A172 (cell line): Measurements from ENCODE around the gene NCBP1. TPM values are rescaled to one million over a fixed set of nuclear protein-coding genes. Genes with fewer than 3 reads are reported as not detected.
"Not testable (repeated sequence)": the region's sequence is repeated elsewhere in the genome, so short reads cannot be mapped to it uniquely, and the experiment has no call there.

Source experiments
- DNase-seq: peaks from one replicate; pipeline ENCODE4 v3.0.0-alpha.2; 2015; ENCODE audit warnings: low spot score
- total RNA-seq: library from RNA; depleted of rRNA; stranded (reverse); fragments of >200 nt; shearing (Covaris generic); gene quantifications from 2 replicates; pipeline ENCODE4 v1.2.3, GENCODE V29; 2014

NCBP1 gene
- total RNA-seq, 1 experiment from 2014 or later = 75.4 TPM

DNA sequence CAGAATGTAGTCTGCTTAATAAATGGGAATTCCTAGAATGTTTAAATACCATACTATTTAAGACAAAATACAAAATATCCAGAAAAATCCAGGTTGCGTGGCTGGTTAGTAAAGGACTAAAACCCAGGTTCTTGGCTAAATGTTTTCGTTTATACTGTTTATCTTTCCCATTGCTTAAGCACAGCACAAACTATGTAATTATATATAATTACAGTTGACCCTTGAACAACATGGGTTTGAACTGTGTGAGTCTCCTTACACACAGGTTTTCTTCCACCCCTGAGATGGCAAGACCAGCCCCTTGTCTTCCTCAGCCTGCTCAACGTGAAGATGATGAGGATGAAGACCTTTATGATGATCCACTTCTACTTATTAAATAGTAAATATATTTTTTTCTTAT is 38.8 kb downstream of the NCBP1 start:
- DNase-seq = no peak

DNA sequence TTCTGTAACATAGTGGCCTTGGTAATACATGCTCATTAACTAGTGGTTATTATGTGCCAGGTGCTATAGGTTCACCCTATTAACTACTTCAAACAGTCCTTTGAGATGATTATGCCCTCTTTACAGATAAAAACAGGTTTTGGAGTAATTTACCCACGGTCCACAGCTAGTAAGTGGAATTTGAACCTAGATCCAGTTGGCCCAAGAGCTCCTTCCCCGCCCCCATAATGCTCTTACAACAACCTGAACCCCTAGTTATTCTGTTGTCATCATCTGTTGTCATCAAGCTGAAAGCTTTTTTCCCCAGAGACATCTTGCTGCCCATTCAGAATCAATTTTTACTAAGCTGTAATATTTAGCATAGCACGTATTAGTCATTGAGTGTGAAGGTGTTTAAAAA is 40.3 kb downstream of the NCBP1 start:
- no peak for DNase-seq

DNA sequence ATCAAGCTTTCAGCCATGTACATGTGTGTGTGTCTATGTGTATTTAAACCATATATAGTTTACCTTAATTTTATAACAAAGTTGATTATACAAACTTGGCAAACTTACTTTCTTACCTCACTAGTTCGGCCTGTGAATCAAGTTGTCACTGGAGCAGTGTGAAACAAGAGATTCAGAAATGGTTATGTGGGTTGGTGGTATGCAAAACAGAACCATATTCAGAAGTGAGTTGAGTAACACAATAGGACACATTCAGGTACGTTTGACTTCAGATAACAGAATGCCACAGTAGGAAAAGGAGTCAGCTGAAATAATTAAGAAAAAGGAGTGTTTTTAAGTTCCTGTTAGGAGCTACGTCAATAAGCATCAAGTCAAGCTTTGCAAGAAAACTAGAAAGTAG is 42.0 kb downstream of the NCBP1 start:
- DNase-seq = no peak

DNA sequence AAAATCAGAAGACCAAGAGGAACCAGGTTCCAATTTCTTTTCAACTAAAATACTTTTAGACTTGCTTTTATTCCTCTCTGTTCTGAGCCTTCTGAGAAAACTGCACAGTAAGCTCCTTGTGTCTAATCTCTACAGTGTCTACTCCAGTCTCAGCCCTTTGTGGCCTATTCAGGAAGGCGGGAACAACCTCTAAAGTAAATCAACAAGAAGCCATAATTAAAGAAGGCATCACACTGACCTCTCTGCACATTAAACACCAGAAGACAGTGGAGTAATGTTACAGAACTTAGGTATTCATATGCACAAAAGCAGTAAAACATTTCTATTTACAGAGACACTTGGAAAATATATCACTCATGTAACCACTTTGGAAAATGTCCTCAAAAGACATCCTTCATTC is 48.6 kb downstream of the NCBP1 start:
- DNase-seq = no peak

DNA sequence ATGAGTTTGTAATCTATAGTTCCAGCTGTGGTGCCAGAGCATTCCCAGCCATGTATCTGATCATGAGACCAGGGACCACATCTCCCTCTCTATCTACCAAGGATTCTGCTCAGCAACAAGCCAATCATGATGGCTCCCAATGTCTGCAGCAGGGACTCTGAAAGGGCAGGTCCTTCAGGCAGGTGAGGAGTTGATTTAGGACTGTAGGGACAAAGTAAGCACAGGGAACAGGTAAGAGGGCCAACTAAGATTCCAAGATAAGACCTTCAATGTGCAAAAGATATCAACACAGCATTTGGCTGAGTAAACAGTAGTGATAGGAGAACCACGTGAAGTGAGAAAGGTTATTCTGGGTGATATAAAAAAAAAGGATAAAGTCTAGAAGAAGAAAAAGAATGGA is 55.0 kb downstream of the NCBP1 start:
- DNase-seq = no peak

DNA sequence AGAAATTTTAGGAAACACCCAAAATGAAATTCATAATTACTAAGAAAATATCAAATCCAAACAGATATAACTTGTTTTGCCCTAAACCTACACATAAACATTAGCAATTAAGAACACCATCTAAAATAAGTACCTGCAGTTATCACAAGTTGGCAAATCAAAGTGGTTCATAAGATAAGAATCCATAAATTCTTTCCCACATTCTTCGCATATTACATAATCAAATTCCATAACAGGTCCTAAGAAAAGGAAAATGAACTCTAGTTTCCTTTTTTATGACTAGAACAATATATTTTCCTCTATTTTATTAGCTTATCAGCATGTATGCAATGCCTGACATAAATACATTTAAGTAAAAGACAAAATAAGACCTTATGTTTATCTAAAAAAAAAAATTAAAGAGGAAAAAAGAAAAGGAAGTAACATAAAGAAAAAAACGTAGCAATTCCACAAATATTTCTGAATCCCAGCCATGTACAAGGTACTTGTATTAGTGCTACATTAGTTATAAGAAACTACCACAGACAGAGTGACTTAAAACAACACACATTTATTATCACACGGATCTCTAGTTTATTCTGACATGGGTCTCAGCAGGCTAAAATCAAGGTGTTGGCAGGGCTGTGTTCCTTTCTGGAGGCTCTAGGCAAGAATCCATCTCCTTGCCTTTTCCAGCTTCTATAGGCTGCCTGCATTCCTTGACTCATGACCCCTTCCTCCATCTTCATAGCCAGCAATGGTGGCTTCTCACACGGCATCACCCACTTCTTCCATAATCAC is 56.0 kb downstream of the NCBP1 start:
- peak; percentile 69 for DNase-seq

DNA sequence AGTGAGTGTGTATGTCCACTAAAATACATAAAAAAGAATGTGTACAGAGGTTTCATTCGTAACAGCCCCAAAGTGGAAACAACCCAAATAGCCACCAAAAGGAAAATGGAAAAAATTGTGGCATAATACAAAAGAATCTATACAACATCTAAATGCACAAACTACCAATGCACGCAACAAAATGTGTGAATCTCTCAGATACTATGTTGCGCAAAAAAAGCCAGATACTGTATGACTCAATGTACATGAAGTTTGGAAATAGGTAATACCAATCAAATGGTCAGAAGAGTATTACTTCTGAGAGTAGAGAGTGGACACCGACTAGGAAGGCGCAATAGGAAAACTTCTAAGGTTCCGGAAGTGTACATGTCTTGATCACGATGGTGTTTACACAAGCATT is 61.1 kb downstream of the NCBP1 start:
- no peak for DNase-seq

DNA sequence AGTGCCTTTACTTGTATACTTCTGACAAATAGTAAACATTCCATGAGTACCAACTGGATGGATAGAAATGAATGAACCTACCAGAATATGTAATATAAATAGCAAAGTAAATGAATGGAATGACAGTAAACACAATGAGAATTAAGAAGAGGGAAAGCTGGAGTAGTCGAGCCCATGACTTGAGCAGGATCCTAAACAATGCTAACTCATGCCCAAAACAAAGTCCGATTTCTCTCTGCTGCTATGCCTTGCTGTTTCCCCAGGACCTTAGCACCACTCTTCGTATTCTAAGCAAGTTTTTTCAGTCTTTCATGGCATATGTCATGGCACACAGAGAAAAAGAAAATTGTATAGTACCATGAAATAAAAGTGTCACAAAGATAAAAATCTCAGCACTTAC is 61.8 kb downstream of the NCBP1 start:
- no peak for DNase-seq

DNA sequence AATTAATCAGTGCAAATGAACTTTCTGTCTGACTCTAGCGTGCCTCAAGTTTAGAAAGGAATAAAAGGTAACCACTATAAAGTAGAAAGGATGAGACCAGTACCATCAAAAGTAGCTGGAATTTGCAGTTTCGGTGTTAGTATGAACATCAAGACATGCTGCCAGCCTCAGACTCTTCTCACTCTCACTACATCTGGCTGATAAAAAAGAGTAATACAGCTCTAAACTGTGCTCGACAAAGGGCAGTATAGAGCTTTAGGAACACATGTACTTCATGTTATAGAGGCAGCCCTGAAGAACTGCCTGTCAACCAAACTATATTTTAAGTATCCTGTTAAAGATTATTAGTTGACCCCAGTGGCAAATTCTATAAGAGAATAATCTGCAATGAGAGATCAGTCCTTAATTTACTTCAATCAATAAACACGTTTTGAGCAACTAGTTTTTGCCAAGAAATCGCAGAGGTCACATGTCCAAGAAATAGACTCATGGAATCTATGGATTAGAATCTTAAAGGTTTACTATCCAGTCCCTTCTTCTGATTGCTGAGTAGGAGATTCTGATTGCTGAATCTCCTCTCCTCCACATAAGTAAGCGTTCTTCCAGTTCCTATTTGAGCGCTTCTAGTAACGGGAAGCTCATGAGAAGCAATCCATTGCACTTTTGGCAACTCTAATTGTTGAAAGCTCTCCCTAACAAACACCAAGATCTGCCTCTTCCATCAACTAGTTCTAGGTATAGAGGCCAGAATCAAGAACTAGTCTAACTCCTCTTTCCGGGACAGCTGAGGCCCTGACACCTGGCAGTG is 62.6 kb downstream of the NCBP1 start:
- DNase-seq = peak; percentile 36

DNA sequence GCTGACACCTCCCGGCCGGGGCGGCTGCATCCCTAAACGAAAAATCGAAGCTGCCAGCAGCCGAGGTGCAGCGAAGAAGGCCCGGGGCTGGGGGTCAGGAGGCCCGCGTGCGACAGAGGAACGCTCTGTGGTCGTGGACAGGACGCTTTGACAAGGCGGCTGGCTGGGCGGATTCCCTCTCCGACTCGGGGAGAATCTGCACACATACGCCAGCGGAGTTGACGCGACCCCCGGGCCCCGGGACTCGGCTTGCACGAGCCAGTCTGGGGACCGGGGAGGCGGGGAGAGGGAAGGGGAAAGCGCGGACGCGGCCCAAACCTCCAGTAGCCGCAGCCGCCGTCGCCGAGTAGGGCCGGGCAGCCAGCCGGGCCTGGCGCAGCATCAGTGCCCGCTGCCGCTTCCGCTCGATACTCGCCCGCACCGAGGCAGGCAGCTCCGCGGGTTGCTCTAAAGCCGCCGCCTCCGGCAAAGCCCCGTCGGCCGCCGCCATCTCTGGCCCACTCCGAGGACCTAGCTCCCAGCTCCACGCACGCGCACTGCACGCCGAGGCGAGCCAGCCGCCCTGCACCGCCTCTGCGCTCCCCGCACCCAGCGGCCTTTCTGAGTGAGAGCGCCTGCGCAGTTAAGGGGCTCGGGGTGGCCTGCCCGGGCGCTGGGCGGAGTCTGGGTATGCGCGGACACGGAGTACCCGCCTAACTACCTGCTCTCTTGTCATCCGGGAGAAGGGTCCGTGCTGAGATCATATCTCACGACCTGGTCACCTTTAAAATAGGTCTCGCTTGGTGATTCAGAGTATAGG is 63.4 kb downstream of the NCBP1 start, which contains the start of gene XPA:
Gene XPA, minus strand, starts transcription at position 538 of the 799 bp plus-strand sequence. Its CDS starts 48 bp downstream, at position 490.
- peak; percentile 90 for DNase-seq

DNA sequence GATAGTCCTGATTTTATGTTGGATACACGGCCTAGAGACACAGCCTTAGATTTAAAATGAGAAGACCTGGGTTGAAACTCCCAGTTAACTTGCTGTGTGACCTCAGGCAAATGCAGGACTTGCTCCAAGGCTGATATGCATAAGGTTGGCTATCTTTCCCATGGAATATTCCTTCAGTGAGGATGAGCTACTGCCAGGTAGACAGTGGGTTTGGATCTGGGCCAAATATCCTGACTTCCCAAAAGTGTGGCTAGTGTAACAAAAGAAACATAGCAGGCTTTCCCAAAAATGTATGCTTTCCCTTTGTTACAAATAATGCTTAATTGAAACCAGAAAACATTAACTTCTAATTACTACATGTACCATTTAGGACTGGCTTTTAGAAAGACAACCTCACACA is 64.2 kb downstream of the NCBP1 start:
- DNase-seq = no peak

DNA sequence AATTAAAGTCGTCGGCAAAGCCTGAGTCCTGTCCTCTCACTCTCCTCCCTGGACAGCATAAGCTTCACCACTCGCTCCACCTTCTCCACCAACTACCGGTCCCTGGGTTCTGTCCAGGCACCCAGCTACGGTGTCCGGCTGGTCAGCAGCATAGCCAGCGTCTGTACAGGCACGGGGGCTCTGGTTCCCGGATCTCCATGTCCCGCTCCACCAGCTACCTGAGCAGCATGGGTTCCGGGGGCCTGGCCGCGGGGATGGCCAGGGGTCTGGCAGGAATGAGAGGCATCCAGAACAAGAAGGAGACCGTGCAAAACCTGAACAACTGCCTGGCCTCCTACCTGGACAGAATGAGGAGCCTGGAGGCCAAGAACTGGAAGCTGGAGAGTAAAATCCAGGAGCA is 65.2 kb downstream of the NCBP1 start:
- no peak for DNase-seq

DNA sequence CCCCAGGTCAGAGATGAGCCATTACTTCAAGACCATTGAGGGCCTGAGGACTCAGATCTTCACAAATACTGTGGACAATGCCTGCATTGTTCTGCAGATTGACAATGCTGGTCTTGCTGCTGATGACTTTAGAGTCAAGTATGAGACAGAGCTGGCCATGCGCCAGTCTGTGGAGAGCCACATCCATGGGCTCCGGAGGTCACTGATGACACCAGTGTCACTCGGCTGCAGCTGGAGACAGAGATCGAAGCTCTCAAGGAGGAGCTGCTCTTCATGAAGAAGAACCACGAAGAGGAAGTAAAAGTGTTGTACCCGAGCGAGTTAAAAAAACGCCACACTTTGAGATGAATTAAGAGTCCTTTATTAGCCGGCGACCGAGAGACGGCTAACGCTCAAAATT is 65.7 kb downstream of the NCBP1 start:
- DNase-seq = not testable (repeated sequence)

DNA sequence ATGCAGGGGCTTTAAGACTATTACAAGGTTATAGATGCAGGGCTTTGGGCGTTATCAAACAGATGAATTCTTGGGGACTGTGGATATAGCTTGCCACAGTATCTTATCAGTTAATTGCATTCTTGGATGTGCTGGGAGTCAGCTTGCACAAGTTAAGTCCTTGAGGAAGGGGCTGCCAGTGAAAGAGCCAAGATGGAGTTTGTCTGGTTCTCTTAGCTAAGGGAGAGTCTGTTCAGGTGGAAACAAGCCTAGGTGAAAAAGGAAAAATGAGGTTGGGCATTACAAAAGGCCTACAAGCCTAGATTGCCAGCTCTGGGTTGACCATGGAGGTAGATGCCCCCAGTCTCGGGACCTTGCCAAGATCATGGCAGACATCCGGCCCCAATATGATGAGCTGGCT is 66.2 kb downstream of the NCBP1 start:
- not testable (repeated sequence) for DNase-seq

DNA sequence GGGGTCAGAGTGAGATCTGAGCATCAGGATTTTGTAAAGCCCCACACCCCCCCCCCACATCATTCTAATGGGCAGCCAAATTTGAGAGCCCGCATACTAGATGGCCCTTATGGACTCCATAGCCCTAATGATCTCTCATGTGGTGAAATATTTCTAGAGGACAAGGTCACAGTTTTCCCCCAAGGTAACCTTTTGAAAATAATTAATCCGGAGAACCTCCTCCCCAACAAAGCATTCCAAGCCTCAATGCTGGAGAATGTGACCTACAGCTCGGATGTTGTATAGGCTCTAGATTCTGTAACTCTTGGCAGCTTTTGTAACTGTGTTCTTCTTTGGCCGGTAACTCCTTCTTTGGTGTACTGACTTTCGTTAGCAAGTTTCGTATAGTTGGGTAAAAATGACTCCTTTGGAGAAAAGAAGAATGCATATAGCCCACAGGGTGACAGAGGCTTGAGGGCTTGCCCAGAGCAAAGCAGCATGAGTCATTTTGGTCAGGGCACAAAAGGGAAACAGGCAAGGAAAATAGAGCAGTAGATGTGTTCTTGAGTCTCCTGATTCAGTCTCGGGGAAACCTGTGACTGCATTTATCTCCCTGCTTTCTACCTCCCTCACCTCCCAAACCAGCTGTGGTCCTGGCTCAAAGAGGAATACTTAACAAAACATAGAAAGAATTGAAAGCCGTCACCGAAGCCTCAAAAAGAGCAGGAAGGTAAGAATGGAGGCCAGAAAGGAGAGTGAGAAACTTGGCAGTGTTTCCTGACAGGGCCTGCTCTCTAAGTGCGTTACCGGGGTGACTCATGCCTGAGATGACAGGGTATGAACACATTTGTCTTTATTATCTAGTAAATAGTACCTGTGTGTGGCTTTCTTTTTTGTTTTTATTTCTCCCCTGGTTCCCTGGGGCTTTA is 70.1 kb downstream of the NCBP1 start:
- DNase-seq = peak; percentile 94

DNA sequence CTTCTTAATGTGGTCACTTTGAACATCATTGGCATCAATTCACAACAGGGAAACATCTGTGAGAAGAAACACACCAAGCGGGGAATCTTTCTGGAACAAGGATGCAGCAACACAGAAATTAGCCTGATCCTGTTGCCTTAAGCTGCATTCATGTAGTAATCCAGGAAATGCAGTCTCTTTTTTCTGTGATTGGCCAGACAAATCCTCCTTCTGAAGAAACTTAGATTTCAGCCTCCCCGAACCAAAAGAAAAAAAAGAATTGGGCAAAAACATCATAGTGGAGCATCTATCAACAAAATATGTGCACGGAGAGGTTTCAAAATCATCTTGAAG is 70.7 kb downstream of the NCBP1 start:
- no peak for DNase-seq

DNA sequence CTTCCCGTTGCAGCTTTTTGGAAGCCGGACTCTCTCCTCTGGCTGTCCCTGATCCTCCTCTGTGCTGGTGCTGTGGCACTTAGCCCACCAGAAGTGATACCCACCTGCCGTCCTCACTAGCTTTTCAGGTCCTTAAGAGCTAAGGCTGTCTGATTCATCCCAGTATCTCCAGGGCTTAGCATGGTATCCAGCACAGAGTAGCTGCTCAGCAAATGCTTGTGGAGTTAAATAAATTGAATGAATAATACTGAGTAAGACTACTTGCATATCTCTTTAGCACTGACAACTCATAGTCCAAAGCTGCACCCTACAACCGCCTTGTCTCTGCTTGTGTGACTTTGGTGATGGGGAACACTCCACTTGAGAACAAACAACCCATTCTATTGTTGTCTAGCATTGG is 71.2 kb downstream of the NCBP1 start:
- DNase-seq = no peak

DNA sequence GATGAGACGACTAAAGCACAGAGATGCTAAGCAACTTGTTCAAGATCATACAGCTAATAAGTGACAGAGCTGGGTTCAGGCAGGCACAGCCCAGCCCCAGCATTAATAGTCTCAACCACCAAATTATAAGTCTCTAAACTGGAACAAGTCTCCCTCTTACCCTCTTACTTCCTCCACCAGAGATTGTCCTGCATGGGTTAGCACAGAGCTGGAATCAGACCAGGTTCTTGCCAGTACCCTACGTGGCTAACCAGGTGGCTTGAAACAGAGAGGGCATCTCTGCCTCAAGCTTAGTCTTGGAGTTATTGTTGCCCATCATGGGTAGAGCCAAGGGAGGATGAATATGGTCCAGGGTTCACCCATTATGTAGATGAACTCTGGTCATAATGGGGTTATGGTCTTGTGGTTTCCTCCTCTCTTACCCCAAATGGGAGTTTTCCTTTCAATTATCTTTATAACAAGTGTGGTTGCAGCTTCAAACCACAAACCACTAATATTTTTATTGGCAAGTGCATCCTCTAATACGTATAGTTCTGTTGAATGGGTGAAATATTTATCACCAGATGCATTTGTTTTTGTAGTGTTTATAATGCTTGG is 71.8 kb downstream of the NCBP1 start:
- DNase-seq = no peak

DNA sequence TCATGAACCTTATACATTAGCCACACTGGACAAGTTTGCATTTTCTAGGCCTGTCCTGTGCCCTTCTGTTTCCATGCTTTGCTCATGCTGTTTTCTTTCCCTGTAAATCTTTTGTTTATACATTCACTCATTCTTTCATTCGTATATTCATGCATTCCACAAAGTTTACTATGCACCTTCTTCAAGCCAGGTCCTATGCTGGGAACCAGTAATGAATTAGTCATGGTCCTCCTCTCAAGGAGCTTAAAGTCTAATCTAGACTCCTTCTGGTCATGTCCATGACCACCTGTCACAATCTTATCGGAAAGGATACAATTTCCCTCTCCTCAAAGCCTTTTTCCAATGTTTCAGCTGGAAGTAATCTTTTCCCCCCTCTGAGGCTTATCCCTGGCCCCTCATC is 72.6 kb downstream of the NCBP1 start:
- DNase-seq = no peak

DNA sequence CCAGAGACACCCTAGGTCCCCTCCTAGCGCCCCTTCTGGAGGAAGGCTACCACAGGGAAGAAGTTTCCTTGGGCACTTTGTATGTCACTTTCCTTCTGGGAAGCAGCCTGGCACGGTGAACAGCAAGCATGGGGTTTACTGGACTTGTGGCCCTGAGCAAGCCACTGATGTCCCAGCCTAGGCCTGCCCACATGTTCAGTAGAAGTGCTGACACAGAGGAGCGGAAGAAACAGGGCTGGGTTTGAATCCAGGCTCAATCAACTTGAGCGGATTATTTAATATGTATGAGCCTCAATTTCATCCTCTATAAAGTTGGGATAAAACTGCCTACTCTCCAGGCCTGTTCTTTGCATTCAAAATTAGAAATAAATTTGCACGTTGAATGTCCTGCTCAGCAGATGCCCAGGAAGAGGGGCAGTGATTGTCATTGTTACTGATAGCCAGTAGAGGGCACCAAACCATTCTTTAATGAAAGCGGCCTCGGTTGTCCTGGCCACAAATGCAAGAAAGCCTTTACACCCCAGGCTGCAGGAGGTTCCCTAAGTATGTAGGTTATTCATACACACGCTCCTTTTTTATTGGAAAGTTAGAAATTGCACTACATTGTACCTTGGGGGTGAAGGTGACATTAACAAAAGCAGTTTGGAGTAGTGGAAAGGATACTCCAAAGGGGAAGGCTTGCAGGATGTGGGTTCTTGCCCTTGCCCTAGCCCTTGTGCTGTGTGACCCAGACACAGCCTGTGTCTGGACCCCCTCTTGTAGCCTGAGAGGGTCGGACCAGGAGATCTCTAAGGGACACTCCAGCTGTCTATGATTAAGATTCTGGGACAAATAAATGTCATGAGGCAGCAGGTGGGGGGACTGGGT is 77.0 kb downstream of the NCBP1 start:
- peak; percentile 79 for DNase-seq
